Astrocyte (in vitro differentiated cells and primary cell): ENCODE measurements around the gene RAB31.

ENCODE experiments used
- CTCF ChIP-seq: IDR thresholded peaks from 2 replicates; pipeline ENCODE4 v1.5.1; 2011; ENCODE audit warnings: low read depth, mild to moderate bottlenecking, inconsistent platforms, low read length, moderate library complexity; ENCODE audit not compliant: insufficient read depth
- EZH2 ChIP-seq: IDR thresholded peaks from 2 replicates; pipeline ENCODE4 v1.6.1; 2012; ENCODE audit warnings: mild to moderate bottlenecking, low read length, inconsistent platforms; ENCODE audit not compliant: insufficient read depth

DNA sequence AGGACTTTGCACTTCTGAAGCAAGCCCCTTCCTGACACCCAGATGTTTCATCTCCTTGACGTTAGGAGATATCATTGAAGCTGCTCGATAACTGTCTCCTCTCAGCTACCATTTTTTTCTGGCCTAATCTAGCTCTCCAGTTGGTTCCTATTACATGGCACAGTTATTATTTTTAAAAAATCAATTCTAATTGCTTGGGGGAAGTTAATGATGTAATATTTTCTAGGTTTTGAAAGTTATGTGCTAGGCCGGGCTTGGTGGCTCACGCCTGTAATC lies 22.5 kb upstream of the RAB31 start:
- no peak for TF ChIP-seq CTCF
- TF ChIP-seq EZH2, result no peak
